ENCODE measurements around the gene DNASE2B.

Gene DNASE2B

DNA sequence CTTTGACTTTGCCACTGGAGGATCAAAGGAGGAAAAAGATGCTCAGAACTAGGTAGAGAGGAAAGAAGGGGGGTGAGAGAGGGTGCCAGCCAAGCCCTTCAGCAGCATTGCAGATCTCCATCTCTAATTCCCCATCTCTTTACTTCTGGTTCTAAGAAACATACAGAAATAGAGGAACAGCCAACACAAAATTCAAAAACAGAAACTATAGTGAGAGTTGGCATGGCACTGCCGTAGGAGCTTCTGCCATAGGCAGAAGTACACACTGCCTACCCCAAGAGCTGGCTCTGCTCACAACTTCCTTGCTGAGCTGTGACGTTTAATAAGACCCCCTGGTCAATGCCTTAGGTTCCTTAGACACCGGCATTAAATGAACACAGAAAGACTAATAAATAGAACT lies 54.2 kb downstream of the DNASE2B start:
- no peak for DNase-seq (ENCODE audit: low read depth)

DNA sequence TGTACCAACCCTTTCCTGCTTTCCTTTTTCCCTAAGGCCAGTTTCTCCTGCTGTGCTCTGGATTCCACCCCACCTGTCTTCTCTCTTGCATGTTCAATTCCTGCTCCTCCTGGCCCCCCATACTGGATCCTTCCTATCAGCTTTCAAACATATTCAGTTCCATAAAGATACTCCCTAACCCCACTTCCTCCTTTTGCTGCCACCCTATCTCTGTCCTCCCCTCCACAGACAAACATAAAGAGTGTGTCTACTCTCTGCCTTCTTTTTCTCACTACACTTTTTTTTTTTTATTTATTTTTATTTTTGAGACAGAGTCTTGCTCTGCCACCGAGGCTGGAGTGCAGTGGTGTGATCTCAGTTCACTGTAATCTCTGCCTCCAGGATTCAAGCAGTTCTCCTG lies 63.8 kb downstream of the DNASE2B start:
- DNase-seq (ENCODE audit: low read depth): no peak
